Mucosa of stomach (tissue), 1 donor: Measurements from ENCODE around the gene HDGFL2.

Experiments used
- H3K27me3 ChIP-seq: one replicate; pipeline ENCODE4 v1.7.0; 2013; ENCODE audit warnings: mild to moderate bottlenecking, low read length; ENCODE audit not compliant: control insufficient read depth, insufficient read depth
- H3K36me3 ChIP-seq: one replicate; pipeline ENCODE4 v1.7.0; 2013; ENCODE audit warnings: low read length; ENCODE audit not compliant: control insufficient read depth, insufficient read depth
- H3K4me1 ChIP-seq: one replicate; pipeline ENCODE4 v1.7.0; 2013; ENCODE audit warnings: mild to moderate bottlenecking, low read length; ENCODE audit not compliant: control insufficient read depth, insufficient read depth
- H3K4me3 ChIP-seq: one replicate; pipeline ENCODE4 v1.7.0; 2013; ENCODE audit warnings: low read length
- H3K9ac ChIP-seq: one replicate; pipeline ENCODE4 v1.7.0; 2013; ENCODE audit warnings: mild to moderate bottlenecking, low read length, moderate library complexity
- H3K9me3 ChIP-seq: one replicate; pipeline ENCODE4 v1.7.0; 2013; ENCODE audit warnings: mild to moderate bottlenecking, low read length, moderate library complexity; ENCODE audit not compliant: control insufficient read depth
- donor health status: Pancreatic carcinoma.

Gene HDGFL2

GRCh38 chr19:4497770-4498389 is 25.8 kb downstream of the HDGFL2 start:
- no peaks in the 10 kb centered on the region for H3K27me3 ChIP-seq
- H3K36me3 ChIP-seq = no peaks in the 10 kb centered on the region
- no peaks in the 10 kb centered on the region for H3K9me3 ChIP-seq
- no peak overlapping the region for H3K9ac ChIP-seq
- H3K4me1 ChIP-seq = no peaks in the 10 kb centered on the region
- no peak overlapping the region for H3K4me3 ChIP-seq

- Histone ChIP-seq H3K9ac (no peak overlapping the region), H3K36me3 (no peaks in the 10 kb centered on the region), H3K4me1 (no peaks in the 10 kb centered on the region), H3K4me3 (no peak overlapping the region), H3K9me3 (no peaks in the 10 kb centered on the region), H3K27me3 (no peaks in the 10 kb centered on the region)
Measured at GRCh38 chr19:4498694-4499093, 26.6 kb downstream of the HDGFL2 start.

- H3K27me3 ChIP-seq = no peaks in the 10 kb centered on the region
- no peak overlapping the region for H3K4me3 ChIP-seq
- H3K36me3 ChIP-seq = no peaks in the 10 kb centered on the region
- H3K4me1 ChIP-seq = no peaks in the 10 kb centered on the region
- no peaks in the 10 kb centered on the region for H3K9me3 ChIP-seq
- no peak overlapping the region for H3K9ac ChIP-seq
Measured at GRCh38 chr19:4499318-4499717, 27.2 kb downstream of the HDGFL2 start.

DNA sequence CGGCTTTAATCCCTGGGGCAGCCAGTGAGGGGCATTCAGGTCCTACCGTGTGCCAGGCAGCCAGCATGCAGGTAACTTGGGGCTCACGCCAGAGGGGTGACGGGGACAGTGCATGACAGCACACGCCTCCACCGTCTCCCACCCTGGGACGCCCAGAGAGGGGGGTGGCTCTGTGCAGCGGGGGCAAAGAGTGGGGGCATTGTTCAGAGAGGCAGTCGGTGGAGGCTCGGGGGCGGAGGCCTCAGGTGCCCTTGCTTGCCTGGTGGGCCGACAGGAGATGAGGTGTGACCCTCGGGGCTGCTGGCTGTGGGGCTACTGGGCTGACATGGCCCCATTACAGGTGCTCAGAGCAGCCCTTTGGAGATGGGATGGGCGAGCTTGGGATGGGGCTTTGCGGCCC is 27.8 kb downstream of the HDGFL2 start:
- Histone ChIP-seq H3K27me3 (no peaks in the 10 kb centered on the region), H3K4me1 (no peaks in the 10 kb centered on the region), H3K9ac (no peak overlapping the region), H3K9me3 (no peaks in the 10 kb centered on the region), H3K36me3 (no peaks in the 10 kb centered on the region), H3K4me3 (no peak overlapping the region)

DNA sequence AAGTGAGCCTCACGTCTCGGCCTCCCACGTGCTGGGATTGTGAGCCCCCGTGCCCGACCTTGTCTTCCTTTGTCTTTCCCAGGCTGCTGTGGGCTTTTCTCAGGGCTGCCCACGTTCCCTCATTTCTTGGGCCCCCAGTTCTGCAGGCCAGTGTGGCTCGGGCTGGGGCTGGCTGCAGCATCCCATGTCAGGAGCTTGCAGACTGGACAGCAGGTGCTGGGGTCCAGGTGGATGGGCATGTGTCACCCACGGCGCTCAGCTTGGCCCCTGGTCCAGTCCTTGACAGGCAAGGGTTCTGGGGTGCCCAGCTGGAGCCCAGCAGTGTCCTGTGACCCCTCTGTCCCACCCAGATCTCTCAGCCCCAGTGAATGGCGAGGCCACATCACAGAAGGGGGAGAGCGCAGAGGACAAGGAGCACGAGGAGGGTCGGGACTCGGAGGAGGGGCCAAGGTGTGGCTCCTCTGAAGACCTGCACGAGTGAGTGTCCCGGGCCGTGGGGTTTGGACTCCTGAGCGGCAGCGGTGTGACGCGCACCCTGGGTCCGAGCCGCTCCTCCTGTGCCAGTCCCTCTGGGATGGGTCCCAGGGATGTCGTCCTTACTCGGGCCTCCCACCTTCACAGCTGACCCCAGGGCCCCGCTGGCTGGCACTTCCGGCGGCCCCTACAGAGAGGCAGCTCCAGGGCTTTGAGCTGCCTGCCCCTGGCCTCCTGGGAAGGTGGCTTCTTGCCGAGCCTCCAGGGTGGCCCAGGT is 28.9 kb downstream of the HDGFL2 start:
- no peaks in the 10 kb centered on the region for H3K27me3 ChIP-seq
- H3K9me3 ChIP-seq = no peaks in the 10 kb centered on the region
- no peak overlapping the region for H3K4me3 ChIP-seq
- H3K9ac ChIP-seq = no peak overlapping the region
- H3K4me1 ChIP-seq = no peaks in the 10 kb centered on the region
- H3K36me3 ChIP-seq = no peaks in the 10 kb centered on the region

DNA sequence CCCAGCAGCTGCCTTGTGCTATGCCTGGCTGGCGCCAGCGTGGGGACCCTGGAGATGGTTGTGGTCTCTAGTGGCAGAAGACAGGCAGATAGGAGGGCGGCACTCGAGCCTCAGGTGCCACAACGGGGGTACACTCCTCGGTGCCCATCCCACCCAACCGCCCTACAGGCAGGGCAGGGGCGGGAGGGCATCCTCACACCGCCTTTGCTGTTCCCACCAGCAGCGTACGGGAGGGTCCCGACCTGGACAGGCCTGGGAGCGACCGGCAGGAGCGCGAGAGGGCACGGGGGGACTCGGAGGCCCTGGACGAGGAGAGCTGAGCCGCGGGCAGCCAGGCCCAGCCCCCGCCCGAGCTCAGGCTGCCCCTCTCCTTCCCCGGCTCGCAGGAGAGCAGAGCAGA is 29.6 kb downstream of the HDGFL2 start:
- H3K36me3 ChIP-seq = no peaks in the 10 kb centered on the region
- no peaks in the 10 kb centered on the region for H3K4me1 ChIP-seq
- H3K27me3 ChIP-seq = no peaks in the 10 kb centered on the region
- no peak overlapping the region for H3K9ac ChIP-seq
- no peak overlapping the region for H3K4me3 ChIP-seq
- no peaks in the 10 kb centered on the region for H3K9me3 ChIP-seq

GRCh38 chr19:4502282-4503131 is 30.4 kb downstream of the HDGFL2 start:
- no peaks in the 10 kb centered on the region for H3K36me3 ChIP-seq
- no peak overlapping the region for H3K9ac ChIP-seq
- H3K4me3 ChIP-seq = no peak overlapping the region
- H3K9me3 ChIP-seq = no peaks in the 10 kb centered on the region
- no peaks in the 10 kb centered on the region for H3K4me1 ChIP-seq
- no peaks in the 10 kb centered on the region for H3K27me3 ChIP-seq

GRCh38 chr19:4503132-4503824 is 31.2 kb downstream of the HDGFL2 start:
- Histone ChIP-seq H3K4me1 (no peaks in the 10 kb centered on the region), H3K27me3 (no peaks in the 10 kb centered on the region), H3K36me3 (no peaks in the 10 kb centered on the region), H3K9ac (no peak overlapping the region), H3K4me3 (no peak overlapping the region), H3K9me3 (no peaks in the 10 kb centered on the region)

GRCh38 chr19:4503825-4504170 is 31.7 kb downstream of the HDGFL2 start:
- Histone ChIP-seq H3K36me3 (no peaks in the 10 kb centered on the region), H3K4me1 (no peaks in the 10 kb centered on the region), H3K9me3 (no peaks in the 10 kb centered on the region), H3K4me3 (no peak overlapping the region), H3K27me3 (no peaks in the 10 kb centered on the region), H3K9ac (no peak overlapping the region)

DNA sequence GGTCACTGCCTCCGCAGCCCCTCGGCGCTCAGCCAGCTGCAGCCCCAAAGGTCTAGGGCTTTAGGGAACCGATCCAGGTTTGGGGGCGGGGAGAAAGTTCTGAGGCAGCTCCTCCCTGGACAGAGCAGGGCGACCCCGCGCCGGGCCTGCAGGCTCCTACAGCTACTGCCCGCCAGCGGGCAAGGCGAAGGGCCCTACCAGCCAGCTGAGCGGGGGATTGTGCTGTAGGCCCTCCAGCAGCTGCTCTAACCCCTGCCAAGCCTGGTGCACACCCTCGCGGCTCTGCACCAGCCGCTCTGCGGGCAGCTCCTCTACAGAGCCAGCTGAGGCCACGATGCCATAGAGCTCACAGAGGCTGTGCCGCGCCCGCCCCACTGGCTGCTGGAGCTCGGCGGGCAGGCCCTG is 32.2 kb downstream of the HDGFL2 start:
- no peaks in the 10 kb centered on the region for H3K4me1 ChIP-seq
- H3K4me3 ChIP-seq = no peak overlapping the region
- no peaks in the 10 kb centered on the region for H3K36me3 ChIP-seq
- no peak overlapping the region for H3K9ac ChIP-seq
- H3K27me3 ChIP-seq = no peaks in the 10 kb centered on the region
- no peaks in the 10 kb centered on the region for H3K9me3 ChIP-seq

DNA sequence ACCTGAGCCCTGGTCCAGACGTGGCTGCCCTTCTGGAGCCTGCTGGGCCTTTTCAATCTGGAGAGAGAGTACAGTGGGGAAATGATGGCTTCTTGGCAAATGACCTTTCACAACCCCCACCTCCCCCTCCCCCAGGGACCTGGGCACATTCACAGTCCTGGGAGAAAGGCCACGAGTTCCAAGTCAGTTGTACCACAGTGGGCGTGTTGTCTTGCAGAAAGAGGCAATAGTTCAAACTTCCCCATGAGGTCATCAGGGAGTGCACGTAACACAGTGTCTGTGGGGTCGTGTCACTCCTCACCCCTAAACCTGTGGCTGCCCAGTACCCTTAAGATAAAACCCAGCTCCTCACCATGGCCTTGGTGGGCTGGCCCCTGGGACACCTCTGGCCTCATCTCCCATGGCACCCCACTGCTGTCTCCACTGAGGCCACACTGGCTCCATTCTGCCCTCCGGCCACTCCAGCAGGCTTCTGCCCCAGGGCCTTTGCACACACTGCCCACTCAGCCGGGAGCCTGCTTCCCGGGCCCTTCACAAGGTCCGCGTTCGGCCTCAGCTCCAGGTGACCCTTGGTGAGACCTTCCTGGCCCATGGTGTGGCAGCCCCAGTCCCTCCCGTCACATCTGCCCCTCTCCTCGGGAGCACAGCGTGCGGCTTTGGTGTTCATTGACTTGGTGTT is 32.9 kb downstream of the HDGFL2 start:
- Histone ChIP-seq H3K9ac (no peak overlapping the region), H3K9me3 (no peaks in the 10 kb centered on the region), H3K4me1 (no peaks in the 10 kb centered on the region), H3K4me3 (no peak overlapping the region), H3K27me3 (no peaks in the 10 kb centered on the region), H3K36me3 (no peaks in the 10 kb centered on the region)
